Right lobe of liver (tissue), 6 donors: ENCODE results near the gene CD79B. TPM values are rescaled to one million over a fixed set of nuclear protein-coding genes. Genes with fewer than 3 reads are reported as not detected.
"Not testable (repeated sequence)": the region's sequence is repeated elsewhere in the genome, so short reads cannot be mapped to it uniquely, and the experiment has no call there.

Source experiments
- ATAC-seq, 4 donors: fragments of 200-7000 bp; cut with Tn5 transposase; one replicate each; pipeline ENCODE4 v1.9.1; 2020; ENCODE audit warnings: mild to moderate bottlenecking in 4 of 4, moderate library complexity in 4 of 4
- DNase-seq, 3 donors: peaks; one replicate each; pipeline ENCODE4 v3.0.0-alpha.2; 2020
- H3K27ac ChIP-seq, 3 donors: fragments of 200-600 bp; one replicate each; pipeline ENCODE4 v1.8.0; 2022
- H3K27me3 ChIP-seq, 2 donors: fragments of 200-600 bp; one replicate each; pipeline ENCODE4 v1.8.0; 2022
- H3K36me3 ChIP-seq, 4 donors: fragments of 200-600 bp; sonication (generic) in 1 of 4; one replicate each; pipeline versions ENCODE4 v1.5.1 to v1.8.0; 2017 to 2022; ENCODE audit warnings: control low read depth in 1 of 4
- H3K4me1 ChIP-seq, 4 donors: fragments of 200-600 bp; sonication (generic) in 1 of 4; one replicate each; pipeline versions ENCODE4 v1.5.1 to v1.8.0; 2017 to 2022; ENCODE audit warnings: control low read depth in 1 of 4
- H3K4me3 ChIP-seq, 3 donors: fragments of 200-600 bp; one replicate each; pipeline ENCODE4 v1.8.0; 2022
- H3K9me3 ChIP-seq, 4 donors: fragments of 200-600 bp; sonication (generic) in 1 of 4; one replicate each; pipeline versions ENCODE4 v1.5.1 to v1.8.0; 2017 to 2022; ENCODE audit warnings: control low read depth in 1 of 4
- WGBS: methylation state at CpG from one replicate; pipeline ENCODE4 v1.1.6; 2018; ENCODE audit warnings: low coverage, low lambda C conversion rate; ENCODE audit not compliant: insufficient coverage; ENCODE audit errors: missing lambda C conversion rate; 5-methylcytosine and 5-hydroxymethylcytosine counted together
- intact Hi-C, 2 donors: fragments of 100-400 bp; cut with DNase I; formaldehyde crosslinking; loops; one replicate each; pipeline versions ENCODE4 v1.11.2 to v1.14.1; 2022
- total RNA-seq, 6 experiments: library from RNA; depleted of rRNA in 2 of 6; stranded (reverse); fragments of >200 nt in 2 of 6; fragmentation: NEBNext Ultra II Directional in 3 of 6; extraction: Animal tissue kit (Norgen Biotek cat#: 25700) in 3 of 6; gene quantifications; one replicate each; pipeline versions ENCODE4 v1.1.0 to v1.2.4, GENCODE V29; 2016 to 2023
- TF ChIP-seq, protein P1 (sequence below), 4 donors: fragments of 200-600 bp in 3 of 4; fragments of 450-650 bp in 1 of 4; IDR thresholded peaks; one replicate each; pipeline versions ENCODE4 v1.5.1 to v1.8.0; 2016 to 2022; ENCODE audit warnings: antibody characterized with exemption in 4 of 4, mild to moderate bottlenecking in 2 of 4
- donor health status: DM: no; HTN: yes; CAD: no.
- donor health status: DM: no; HTN: no; CAD: no.
- donor health status: DM: no; HTN: no; CAD: no.
- donor health status: DM: no; HTN: yes; CAD: no.
- donor health status: DM: no; HTN: yes; CAD: no.

The CD79B gene
- total RNA-seq, 6 experiments from 2014 or later: 0.62 to 2.2 (median 0.92) TPM

DNA sequence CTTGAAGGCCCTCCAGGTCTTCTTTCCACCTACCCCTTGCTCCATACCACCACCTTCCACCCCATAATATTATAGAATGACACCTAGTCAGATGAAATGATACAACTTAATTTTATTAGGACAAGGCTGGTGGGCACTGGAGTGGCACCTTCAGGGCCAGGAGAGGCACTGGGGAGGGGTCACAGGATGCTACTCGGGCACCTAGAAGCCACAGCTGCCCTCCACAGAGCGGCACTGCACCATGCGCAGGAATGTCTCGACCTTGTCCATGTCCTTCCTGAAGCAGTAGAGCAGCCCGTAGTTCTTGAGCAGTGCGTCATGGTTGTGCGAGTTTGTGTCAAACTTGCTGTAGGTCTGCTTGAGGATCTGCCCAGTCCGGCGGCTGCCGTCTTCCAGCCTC, 37.3 kb downstream of the CD79B start:
- H3K36me3 ChIP-seq, intact Hi-C loops, ATAC-seq, H3K27me3 ChIP-seq, H3K4me3 ChIP-seq, H3K27ac ChIP-seq, H3K9me3 ChIP-seq, H3K4me1 ChIP-seq: not testable (repeated sequence)
- WGBS: 50% methylated on average over 1 of the region's 10 CpGs
- DNase-seq: peak in 1 of 3 donors; percentile 12

DNA sequence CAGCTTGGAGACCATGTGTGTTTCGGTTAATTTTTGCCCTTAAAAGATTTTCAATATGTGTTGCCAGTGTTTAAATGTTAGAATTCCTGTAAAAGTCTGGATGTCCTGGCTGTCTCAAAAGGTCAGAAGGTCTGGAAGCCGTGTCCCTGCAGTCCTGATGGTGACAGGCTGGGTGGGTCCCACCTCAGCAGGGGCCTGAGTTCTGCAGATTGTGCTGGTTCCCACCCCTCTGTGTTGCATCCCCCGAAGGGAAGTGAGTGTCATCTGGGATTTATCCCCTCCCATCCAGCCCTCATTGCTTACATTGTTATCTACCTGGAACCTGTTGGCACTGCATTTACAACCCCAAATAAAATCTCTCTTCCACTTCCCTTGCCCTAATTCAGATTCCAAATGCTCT, 38.1 kb downstream of the CD79B start:
- H3K36me3 ChIP-seq, H3K4me3 ChIP-seq, H3K27ac ChIP-seq, H3K9me3 ChIP-seq, H3K27me3 ChIP-seq, intact Hi-C loops, H3K4me1 ChIP-seq, ATAC-seq: not testable (repeated sequence)
- 20% methylated on average over 1 of the region's 3 CpGs for WGBS
- peak in 1 of 3 donors; percentile 17 for DNase-seq

DNA sequence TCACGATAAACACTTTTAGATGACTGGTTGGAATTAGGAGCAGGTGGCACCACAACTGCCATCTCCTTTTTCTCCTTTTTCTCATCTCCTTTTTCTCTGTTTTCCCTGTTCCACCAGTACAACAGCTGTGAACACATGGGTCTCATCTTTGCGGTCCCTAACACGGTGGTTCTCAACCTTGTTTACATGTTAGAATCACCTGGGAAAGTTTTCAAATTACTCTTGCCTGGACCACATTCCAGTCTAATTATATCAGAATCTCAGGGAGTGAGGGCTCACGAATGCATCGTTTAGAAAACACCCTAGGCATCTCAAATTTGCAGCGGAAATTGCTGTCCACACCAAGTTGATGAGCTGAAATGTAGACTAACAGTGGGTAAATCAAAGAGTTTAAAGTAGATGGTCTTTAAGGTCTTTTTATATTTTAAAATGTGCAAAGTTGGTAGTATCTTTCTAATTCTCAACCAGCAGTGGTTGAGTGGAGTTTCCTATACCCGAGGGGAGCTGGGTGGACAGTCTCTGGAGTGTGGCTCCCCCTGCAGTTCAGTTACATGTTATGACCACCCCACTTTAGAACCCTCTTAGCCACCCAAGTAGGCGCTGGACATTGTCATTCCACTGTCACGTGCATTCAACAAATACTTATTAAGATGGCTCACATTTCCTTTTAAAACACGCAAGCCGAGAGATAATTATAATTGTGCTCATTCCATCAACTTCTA, 39.7 kb downstream of the CD79B start:
- H3K27ac ChIP-seq, H3K27me3 ChIP-seq, H3K4me1 ChIP-seq, ATAC-seq, H3K4me3 ChIP-seq, H3K9me3 ChIP-seq, H3K36me3 ChIP-seq, intact Hi-C loops: not testable (repeated sequence)
- 71% methylated on average over 10 of the region's 11 CpGs for WGBS
- peak in 1 of 3 donors; percentile 16 for DNase-seq

DNA sequence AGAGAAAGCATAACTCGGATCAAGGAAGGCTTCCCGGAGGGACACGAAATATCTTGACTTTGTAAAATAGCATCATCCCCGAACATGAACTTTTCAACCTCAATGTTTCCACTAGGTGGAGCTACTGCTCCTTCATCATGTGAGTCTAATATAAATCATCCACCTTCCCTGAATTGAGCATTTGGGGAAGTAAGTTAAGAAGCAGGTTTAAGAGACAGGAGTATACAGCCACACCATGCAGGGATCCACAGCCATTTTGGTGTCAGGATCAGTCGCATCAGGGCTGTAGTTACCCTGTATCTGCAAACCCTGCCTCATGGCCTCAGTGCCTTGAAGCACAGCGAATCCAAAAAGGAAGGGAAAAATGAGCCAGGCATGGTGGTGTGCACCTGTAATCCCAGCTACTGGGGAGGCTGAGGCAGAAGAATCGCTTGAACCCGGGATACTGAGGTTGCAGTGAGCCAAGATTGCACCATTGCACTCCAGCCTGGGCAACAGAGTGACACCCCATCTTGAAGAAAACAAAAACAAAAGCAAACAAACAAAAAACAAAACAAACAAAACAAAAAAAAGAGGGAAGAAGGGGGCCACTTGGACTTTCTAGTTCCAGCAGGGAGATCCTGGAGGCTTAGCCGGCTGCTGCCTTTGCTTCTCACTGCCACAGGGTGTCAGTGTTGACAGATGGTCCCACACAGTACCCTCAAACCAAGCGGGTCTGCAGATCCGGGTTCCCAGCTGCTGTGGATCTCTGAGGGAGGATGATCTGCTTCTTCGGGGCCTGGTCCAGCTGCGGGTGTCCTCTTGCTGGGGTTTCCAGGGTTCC, 42.9 kb downstream of the CD79B start:
- intact Hi-C loops, H3K4me1 ChIP-seq, H3K27ac ChIP-seq, H3K4me3 ChIP-seq, H3K9me3 ChIP-seq, H3K27me3 ChIP-seq, H3K36me3 ChIP-seq: not testable (repeated sequence)
- peak in 2 of 3 donors; percentile 23 to 30 for DNase-seq
- WGBS: 16% methylated on average over 11 of the region's 13 CpGs
- TF ChIP-seq, protein P1, sequence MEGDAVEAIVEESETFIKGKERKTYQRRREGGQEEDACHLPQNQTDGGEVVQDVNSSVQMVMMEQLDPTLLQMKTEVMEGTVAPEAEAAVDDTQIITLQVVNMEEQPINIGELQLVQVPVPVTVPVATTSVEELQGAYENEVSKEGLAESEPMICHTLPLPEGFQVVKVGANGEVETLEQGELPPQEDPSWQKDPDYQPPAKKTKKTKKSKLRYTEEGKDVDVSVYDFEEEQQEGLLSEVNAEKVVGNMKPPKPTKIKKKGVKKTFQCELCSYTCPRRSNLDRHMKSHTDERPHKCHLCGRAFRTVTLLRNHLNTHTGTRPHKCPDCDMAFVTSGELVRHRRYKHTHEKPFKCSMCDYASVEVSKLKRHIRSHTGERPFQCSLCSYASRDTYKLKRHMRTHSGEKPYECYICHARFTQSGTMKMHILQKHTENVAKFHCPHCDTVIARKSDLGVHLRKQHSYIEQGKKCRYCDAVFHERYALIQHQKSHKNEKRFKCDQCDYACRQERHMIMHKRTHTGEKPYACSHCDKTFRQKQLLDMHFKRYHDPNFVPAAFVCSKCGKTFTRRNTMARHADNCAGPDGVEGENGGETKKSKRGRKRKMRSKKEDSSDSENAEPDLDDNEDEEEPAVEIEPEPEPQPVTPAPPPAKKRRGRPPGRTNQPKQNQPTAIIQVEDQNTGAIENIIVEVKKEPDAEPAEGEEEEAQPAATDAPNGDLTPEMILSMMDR (IDR thresholded peaks at IDR 0.05): peak; percentile 27 to 46 (median 34)
- ATAC-seq: peak; percentile 68 to 81 (median 75)

DNA sequence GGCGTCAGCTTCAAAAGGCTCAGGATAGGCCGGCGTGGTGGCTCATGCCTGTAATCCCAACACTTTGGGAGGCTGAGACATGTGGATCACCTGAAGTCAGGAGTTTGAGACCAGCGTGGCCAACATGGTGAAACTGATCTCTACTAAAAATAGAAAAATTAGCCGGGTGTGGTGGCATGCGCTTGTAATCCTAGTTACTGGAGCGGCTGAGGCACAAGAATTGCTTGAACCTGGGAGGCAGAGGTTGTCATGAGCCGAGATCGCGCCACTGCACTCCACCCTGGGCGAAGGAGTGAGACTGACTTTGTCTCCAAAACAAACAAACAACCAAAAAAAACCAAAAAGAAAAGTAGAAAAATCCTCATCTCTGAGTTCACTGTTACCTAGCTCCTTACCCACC, 47.0 kb downstream of the CD79B start:
- DNase-seq: peak in 1 of 3 donors; percentile 10
- ATAC-seq, H3K27me3 ChIP-seq, H3K27ac ChIP-seq, H3K36me3 ChIP-seq, H3K9me3 ChIP-seq, H3K4me3 ChIP-seq, intact Hi-C loops, H3K4me1 ChIP-seq: not testable (repeated sequence)
- 81% methylated on average over 7 of the region's 11 CpGs for WGBS

DNA sequence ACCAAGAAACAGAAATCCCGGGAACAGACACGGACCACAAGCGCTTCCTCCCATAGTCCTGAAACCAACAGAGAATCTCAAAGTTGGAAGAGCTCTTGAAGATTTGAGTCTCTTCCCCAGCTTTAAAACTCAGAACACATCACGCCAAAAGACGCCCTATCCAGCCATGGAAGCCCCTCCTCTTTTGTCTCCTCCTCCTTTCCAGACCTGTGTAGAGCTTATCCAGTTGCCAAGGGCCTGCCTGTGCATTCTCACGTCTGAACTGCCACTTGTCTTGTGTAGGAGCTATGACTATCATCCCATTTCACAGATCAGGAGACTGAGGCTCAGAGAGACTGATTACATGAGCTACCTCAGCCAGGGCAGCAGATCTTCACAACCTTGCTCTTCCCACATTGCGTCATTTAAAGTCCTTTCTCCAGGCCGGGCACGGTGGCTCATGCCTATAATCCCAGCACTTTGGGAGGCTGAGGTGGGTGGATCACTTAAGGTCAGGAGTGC, 49.5 kb downstream of the CD79B start:
- ATAC-seq, H3K4me3 ChIP-seq, intact Hi-C loops, H3K27ac ChIP-seq, H3K4me1 ChIP-seq, H3K9me3 ChIP-seq, H3K27me3 ChIP-seq, H3K36me3 ChIP-seq: not testable (repeated sequence)
- peak in 1 of 3 donors; percentile 3 for DNase-seq
- 69% methylated on average over 7 of the region's 9 CpGs for WGBS
